Kidney (tissue), 14 donors: Measurements from ENCODE around the gene IZUMO4. TPM values are rescaled to one million over a fixed set of nuclear protein-coding genes. Genes with fewer than 3 reads are reported as not detected.

ENCODE experiments used
- DNase-seq, 5 donors: peaks; one replicate each; pipeline ENCODE4 v3.0.0-alpha.2; 2013 to 2020
- FAIRE-seq: peaks from 2 replicates; lab custom pipeline; 2012; peaks lifted over from hg19 to GRCh38; lab: Jason Lieb, UNC
- H3K27ac ChIP-seq, 2 donors: one replicate each; pipeline ENCODE4 v1.7.0; 2013; ENCODE audit warnings: low read depth in 2 of 2, low read length in 2 of 2, inconsistent platforms in 1 of 2
- H3K27me3 ChIP-seq: one replicate; pipeline ENCODE4 v1.7.1; 2013; ENCODE audit warnings: low read length, inconsistent platforms; ENCODE audit not compliant: control insufficient read depth, insufficient read depth
- H3K36me3 ChIP-seq, 3 donors: one replicate each; pipeline versions ENCODE4 v1.7.0 to v1.7.1; 2013; ENCODE audit warnings: low read length in 3 of 3, control low read depth in 1 of 3, inconsistent platforms in 1 of 3; ENCODE audit not compliant: insufficient read depth in 3 of 3, control insufficient read depth in 2 of 3
- H3K4me1 ChIP-seq, 3 donors: one replicate each; pipeline versions ENCODE4 v1.7.0 to v1.7.1; 2013; ENCODE audit warnings: low read length in 3 of 3, inconsistent platforms in 1 of 3, low read depth in 1 of 3; ENCODE audit not compliant: control insufficient read depth in 2 of 3, insufficient read depth in 2 of 3
- H3K4me3 ChIP-seq, 3 donors: one replicate each; pipeline versions ENCODE4 v1.7.0 to v1.8.1; 2013; ENCODE audit warnings: low read length in 3 of 3, control low read depth in 1 of 3, inconsistent platforms in 1 of 3
- H3K9ac ChIP-seq, 3 donors: one replicate each; pipeline versions ENCODE4 v1.7.0 to v1.7.1; 2013; ENCODE audit warnings: low read length in 3 of 3, control low read depth in 1 of 3, inconsistent platforms in 1 of 3
- H3K9me3 ChIP-seq, 3 donors: one replicate each; pipeline versions ENCODE4 v1.7.0 to v1.7.1; 2013; ENCODE audit warnings: low read length in 3 of 3, control low read depth in 1 of 3, inconsistent platforms in 1 of 3; ENCODE audit not compliant: control insufficient read depth in 2 of 3, insufficient read depth in 1 of 3
- CTCF ChIP-seq: IDR thresholded peaks from 3 replicates; pipeline ENCODE4 v1.5.1; 2012; ENCODE audit warnings: mild to moderate bottlenecking, moderate library complexity, borderline replicate concordance; ENCODE audit not compliant: insufficient read depth; ENCODE audit errors: extremely low read depth
- intact Hi-C: fragments of 100-400 bp; cut with DNase I; formaldehyde crosslinking; loops from one replicate; pipeline ENCODE4 v1.11.1; 2022
- polyA plus RNA-seq: library from polyadenylated mRNA; stranded (reverse); fragments of 350-450 nt; fragmentation: Illumina TruSeq; extraction: RNeasy Lipid Tissue Mini Kit (QIAGEN cat#74804); gene quantifications from one replicate; pipeline ENCODE4 v1.2.3, GENCODE V29; 2014; ENCODE audit warnings: low read depth, low replicate concordance; ENCODE audit not compliant: insufficient read depth
- total RNA-seq: library from RNA; stranded (reverse); fragmentation: NEBNext Ultra II Directional; extraction: Animal tissue kit (Norgen Biotek cat#: 25700); gene quantifications from one replicate; pipeline ENCODE4 v1.2.1, GENCODE V29; 2021
- donor health status: control.
- donor health status: control.
- donor health status: control.
- donor health status: control.
- donor health status: control.
- donor health status: DM: yes; HTN: yes; CAD: no.
- donor health status: Normal renal cell carcinoma (clear cell type).

IZUMO4 gene
- total and polyA plus RNA-seq, 2 donors from 2014 or later, result 4.3 to 8.9 TPM

- FAIRE-seq (no peak), DNase-seq (peak in 4 of 5 donors; percentile 72 to 80 (median 75))
- H3K27ac ChIP-seq, result no peak overlapping the region
- no peaks in the 10 kb centered on the region for H3K27me3 ChIP-seq
- H3K4me1 ChIP-seq, result no peaks in the 10 kb centered on the region
- intact Hi-C loops, result no loop called here
- H3K9ac ChIP-seq, result no peak overlapping the region
- no peak for TF ChIP-seq CTCF
- H3K36me3 ChIP-seq, result peaks cover 0 to 13% (median 12%) of the 10 kb centered on the region in 3 donors
- H3K9me3 ChIP-seq, result no peaks in the 10 kb centered on the region
- no peak overlapping the region for H3K4me3 ChIP-seq
Measured at GRCh38 chr19:2140138-2140569, 43.4 kb downstream of the IZUMO4 start.

GRCh38 chr19:2142173-2142829, 45.6 kb downstream of the IZUMO4 start:
- DNase-seq (no peak), FAIRE-seq (no peak)
- no peaks in the 10 kb centered on the region for H3K9me3 ChIP-seq
- no peak overlapping the region for H3K27ac ChIP-seq
- no peaks in the 10 kb centered on the region for H3K27me3 ChIP-seq
- H3K9ac ChIP-seq, result no peak overlapping the region
- no peak for TF ChIP-seq CTCF
- peaks cover 0 to 13% (median 12%) of the 10 kb centered on the region in 3 donors for H3K36me3 ChIP-seq
- no peaks in the 10 kb centered on the region for H3K4me1 ChIP-seq
- H3K4me3 ChIP-seq, result no peak overlapping the region
- intact Hi-C loops, result no loop called here

- H3K9ac ChIP-seq, result no peak overlapping the region
- TF ChIP-seq CTCF, result no peak
- H3K36me3 ChIP-seq, result peaks cover 0 to 3% (median 0%) of the 10 kb centered on the region in 3 donors
- peaks cover 0 to 6% (median 0%) of the 10 kb centered on the region in 3 donors for H3K4me1 ChIP-seq
- H3K9me3 ChIP-seq, result no peaks in the 10 kb centered on the region
- H3K27me3 ChIP-seq, result no peaks in the 10 kb centered on the region
- FAIRE-seq (no peak), DNase-seq (peak in 1 of 5 donors; percentile 66)
- intact Hi-C loops, result no loop called here
- H3K27ac ChIP-seq, result no peak overlapping the region
- no peak overlapping the region for H3K4me3 ChIP-seq
Measured at GRCh38 chr19:2144190-2144589, 47.5 kb downstream of the IZUMO4 start.
